Measurements from ENCODE around the gene ARID4A.

GRCh38 chr14:58313699-58314098 is 15.3 kb downstream of the ARID4A start:
- TF ChIP-seq CTCF (IDR thresholded peaks at IDR 0.05), result no peak
- no peak for TF ChIP-seq POLR2A (IDR thresholded peaks at IDR 0.05)
- TF ChIP-seq POLR2AphosphoS5 (IDR thresholded peaks at IDR 0.05), result no peak

Measured in breast epithelium (tissue), 3 donors.